AG04449 (cell line): Measurements from ENCODE around the gene PLPPR5.

ENCODE experiments used
- CTCF ChIA-PET: fragments of 350-600 bp; formaldehyde crosslinking; extraction: SDS; loops from one replicate; lab custom pipeline; 2021; ENCODE audit warnings: antibody characterized with exemption; lab: Yijun Ruan, JAX
- POLR2A ChIA-PET: fragments of 400-600, 350-600 bp; formaldehyde crosslinking; extraction: SDS; loops from one replicate; lab custom pipeline; 2020; ENCODE audit warnings: antibody characterized with exemption, inconsistent platforms; lab: Yijun Ruan, JAX
- DNase-seq: peaks from one replicate; pipeline ENCODE4 v3.0.0-alpha.2; 2010; ENCODE audit warnings: low read depth, low spot score
- H3K4me3 ChIP-seq: 2 replicates; pipeline ENCODE4 v1.5.1; 2011; ENCODE audit warnings: low read depth, mild to moderate bottlenecking, control low read depth, low read length
- TF ChIP-seq, protein P1 (sequence below): IDR thresholded peaks from one replicate; pipeline ENCODE4 v1.5.1; 2011; ENCODE audit warnings: mild to moderate bottlenecking, moderate library complexity, low read length, control low read depth, inconsistent platforms; ENCODE audit not compliant: insufficient read depth; ENCODE audit errors: missing control alignments

Gene PLPPR5

DNA sequence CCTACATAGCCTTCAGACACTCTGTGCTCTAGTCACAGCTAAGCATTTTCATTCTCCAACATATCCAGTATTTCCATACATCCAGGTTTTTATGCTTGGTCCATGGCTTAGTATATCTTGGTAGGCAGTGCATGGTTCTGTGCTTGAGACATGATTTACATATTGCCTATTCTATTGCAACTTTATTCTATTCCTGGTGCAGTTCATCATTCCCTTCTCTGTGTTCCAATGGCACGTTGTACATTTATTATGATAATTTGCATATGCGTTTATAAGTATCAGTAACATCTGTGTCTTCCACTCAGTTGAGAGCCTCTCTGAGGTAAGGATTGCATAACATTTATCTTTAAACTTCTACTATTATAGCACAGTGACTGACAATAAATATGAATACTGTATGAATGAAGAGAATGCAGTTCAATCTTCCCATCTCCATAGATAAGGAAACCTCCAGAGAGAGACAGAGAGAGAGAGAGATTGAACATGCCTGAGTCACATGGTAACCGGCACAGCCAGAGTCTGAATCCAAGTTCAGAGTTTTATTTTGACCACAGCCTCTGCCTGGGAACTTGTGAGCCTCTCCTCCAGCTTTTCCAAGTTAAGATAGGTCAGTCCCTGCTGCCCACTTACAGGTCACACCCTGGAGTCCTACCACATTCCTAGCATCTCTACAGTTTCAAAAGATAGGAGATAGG is 41.5 kb downstream of the PLPPR5 start:
- H3K4me3 ChIP-seq = no peak overlapping the region
- DNase-seq = peak; percentile 17
- TF ChIP-seq, protein P1, sequence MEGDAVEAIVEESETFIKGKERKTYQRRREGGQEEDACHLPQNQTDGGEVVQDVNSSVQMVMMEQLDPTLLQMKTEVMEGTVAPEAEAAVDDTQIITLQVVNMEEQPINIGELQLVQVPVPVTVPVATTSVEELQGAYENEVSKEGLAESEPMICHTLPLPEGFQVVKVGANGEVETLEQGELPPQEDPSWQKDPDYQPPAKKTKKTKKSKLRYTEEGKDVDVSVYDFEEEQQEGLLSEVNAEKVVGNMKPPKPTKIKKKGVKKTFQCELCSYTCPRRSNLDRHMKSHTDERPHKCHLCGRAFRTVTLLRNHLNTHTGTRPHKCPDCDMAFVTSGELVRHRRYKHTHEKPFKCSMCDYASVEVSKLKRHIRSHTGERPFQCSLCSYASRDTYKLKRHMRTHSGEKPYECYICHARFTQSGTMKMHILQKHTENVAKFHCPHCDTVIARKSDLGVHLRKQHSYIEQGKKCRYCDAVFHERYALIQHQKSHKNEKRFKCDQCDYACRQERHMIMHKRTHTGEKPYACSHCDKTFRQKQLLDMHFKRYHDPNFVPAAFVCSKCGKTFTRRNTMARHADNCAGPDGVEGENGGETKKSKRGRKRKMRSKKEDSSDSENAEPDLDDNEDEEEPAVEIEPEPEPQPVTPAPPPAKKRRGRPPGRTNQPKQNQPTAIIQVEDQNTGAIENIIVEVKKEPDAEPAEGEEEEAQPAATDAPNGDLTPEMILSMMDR = no peak
- ChIA-PET POLR2A (interaction anchor here (0.6 kb wide), 1 partner anchor 11 kb away, joined by 3 read pairs; no protein-coding TSS in a partner anchor), CTCF (no interaction called here)

DNA sequence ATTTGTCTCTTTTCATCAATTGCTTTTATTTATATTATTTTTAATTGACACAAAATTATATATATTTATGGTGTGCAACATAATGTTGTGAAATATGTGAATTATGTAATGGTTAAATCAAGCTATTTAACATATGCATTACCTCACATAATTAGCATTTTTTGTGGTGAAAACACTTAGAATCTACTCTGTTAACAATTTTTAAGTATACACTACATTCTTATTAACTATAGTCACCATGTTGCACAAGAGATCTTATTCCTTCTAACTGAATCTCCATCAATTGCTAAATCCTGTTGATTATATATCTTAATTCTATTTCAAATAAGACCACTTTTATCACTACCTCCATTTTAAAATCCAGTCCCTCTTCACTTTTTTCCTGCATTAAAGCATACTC is 42.5 kb downstream of the PLPPR5 start:
- DNase-seq = peak; percentile 45
- H3K4me3 ChIP-seq = no peak overlapping the region
- POLR2A ChIA-PET = no interaction called here
- TF ChIP-seq, protein P1 = no peak
- CTCF ChIA-PET = no interaction called here

DNA sequence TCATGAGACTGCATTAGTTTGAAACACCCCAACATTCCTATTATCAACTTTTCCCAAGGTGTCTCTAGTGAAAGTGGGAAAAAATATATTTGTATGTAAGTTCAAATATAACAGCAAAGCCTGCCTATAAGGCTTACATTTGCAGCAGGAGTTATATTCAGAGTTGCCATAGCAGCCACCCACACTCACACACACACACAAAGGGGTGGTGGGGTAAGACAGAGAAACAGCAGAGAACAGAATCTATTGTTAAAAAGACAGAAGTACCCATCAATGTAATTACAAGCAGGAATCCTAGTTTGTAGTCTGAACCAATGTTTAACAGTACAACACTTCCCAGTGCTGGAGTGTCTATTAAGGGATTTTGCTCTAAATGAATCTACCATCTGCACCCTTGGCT is 55.0 kb downstream of the PLPPR5 start:
- no peak overlapping the region for H3K4me3 ChIP-seq
- DNase-seq = no peak
- ChIA-PET POLR2A (no interaction called here), CTCF (no interaction called here)
- TF ChIP-seq, protein P1 = no peak

DNA sequence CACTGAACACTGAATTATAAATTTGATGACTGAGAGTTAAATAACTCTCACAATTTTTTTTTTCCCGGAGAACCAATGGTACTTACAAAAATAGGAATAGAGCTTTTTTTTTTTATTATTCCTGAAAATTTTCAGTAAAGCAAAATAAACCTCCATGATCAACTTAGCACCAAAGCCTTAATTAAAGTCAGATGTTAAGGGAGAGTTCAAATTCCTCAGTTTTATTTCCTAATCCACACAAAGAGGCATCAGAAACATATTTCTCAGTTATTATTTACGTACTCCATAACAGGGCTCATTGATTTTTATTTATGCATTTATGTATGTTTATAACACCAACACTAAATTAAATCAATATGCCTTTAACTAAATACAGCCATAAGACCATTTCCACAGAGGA is 55.5 kb downstream of the PLPPR5 start:
- DNase-seq = no peak
- POLR2A ChIA-PET = no interaction called here
- no peak overlapping the region for H3K4me3 ChIP-seq
- CTCF ChIA-PET = no interaction called here
- TF ChIP-seq, protein P1 = no peak

DNA sequence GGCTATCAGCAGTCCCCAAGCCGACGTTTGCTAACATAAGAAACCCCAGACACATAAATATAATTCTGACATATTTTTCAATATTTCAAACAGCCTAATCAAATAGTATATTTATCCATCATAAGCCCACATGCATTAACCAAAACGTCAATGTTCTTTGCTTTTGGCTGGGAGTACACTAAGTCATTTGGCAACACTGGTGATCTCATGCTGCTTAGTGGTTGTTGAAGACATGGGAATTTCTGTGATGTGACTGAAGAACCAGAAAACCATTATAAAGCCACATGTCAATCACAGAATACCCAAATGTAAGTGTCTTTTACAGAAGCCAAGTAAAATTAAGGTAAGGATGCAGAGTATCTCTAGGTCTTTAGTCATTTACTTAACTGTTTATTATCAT is 57.6 kb downstream of the PLPPR5 start:
- CTCF ChIA-PET = no interaction called here

DNA sequence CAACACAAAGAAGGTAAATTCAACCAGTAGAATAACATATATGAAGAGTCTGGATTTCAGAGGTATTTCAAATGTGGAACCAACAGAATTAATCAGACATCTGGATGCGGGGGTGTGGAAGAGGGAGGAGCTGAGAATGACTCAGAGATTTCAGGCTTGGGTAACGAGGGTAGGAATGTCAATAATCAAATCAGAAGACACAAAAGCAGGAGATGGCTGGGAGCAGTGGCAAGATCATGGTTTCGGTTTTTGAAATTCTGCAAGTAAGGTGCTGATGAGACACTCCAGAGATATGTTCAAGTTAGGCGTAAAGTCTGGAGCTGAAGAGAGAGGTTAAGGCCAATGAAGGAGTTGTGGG is 64.0 kb downstream of the PLPPR5 start:
- no peak for DNase-seq
- TF ChIP-seq, protein P1 = no peak
- CTCF ChIA-PET = no interaction called here
- H3K4me3 ChIP-seq = no peak overlapping the region
- POLR2A ChIA-PET = no interaction called here

More for the DNA sequence above, 57.6 kb downstream of the PLPPR5 start:
- H3K4me3 ChIP-seq = no peak overlapping the region
- DNase-seq = no peak
- POLR2A ChIA-PET = no interaction called here
- TF ChIP-seq, protein P1 = no peak
